ENCODE measurements around the gene FERMT3. TPM values are rescaled to one million over a fixed set of nuclear protein-coding genes. Genes with fewer than 3 reads are reported as not detected.

FERMT3 gene
- total RNA-seq, 5 donors from 2014 or later (not counting 1 experiment from before 2014, with no cell fraction given) = 115 to 184 (median 161) TPM

GRCh38 chr11:64259533-64260067 is 53.1 kb downstream of the FERMT3 start:
- Histone ChIP-seq H3K4me1 (ENCODE audit: control insufficient read depth in 1 of 2, extremely low read depth in 1 of 2, insufficient read depth in 2 of 2, low read length in 2 of 2) (peaks cover 0 to 7% of the 10 kb centered on the region in 2 experiments), H3K4me3 (ENCODE audit: control insufficient read depth in 1 of 2, extremely low read depth in 1 of 2, low read length in 1 of 2) (no peak overlapping the region), H3K27me3 (replicated peaks in 1 of 2; ENCODE audit: control insufficient read depth in 2 of 2, extremely low read depth in 1 of 2, insufficient read depth in 2 of 2, low read length in 1 of 2) (no peaks in the 10 kb centered on the region), H3K36me3 (ENCODE audit: control insufficient read depth in 2 of 2, extremely low read depth in 1 of 2, insufficient read depth in 1 of 2, low read length in 1 of 2) (peaks cover 6 to 7% of the 10 kb centered on the region in 2 donors), H3K27ac (ENCODE audit: low read length) (no peak overlapping the region), H3K9me3 (no peaks in the 10 kb centered on the region)
- H3K9me3 Mint-ChIP-seq = no peaks in the 10 kb centered on the region
- no peaks in the 10 kb centered on the region for H3K27me3 Mint-ChIP-seq
- DNase-seq (no peak), ATAC-seq (replicated peaks in 1 of 4) (no peak)
- H3K4me3 Mint-ChIP-seq = no peak overlapping the region
- CTCF ChIA-PET = interaction anchor here in 1 of 2 donors (0.5 kb wide), 1 partner anchor 62 kb away, joined by 3 read pairs; no protein-coding TSS in a partner anchor
- H3K4me1 Mint-ChIP-seq = peaks cover 0 to 9% (median 0%) of the 10 kb centered on the region in 3 donors
- H3K27ac Mint-ChIP-seq = no peak overlapping the region
- H3K36me3 Mint-ChIP-seq = peaks cover 14% of the 10 kb centered on the region
- POLR2A ChIA-PET = no interaction called here
- 66% methylated on average over 3 of the region's 4 CpGs for WGBS (ENCODE audit: insufficient coverage)

GRCh38 chr11:64260147-64260708 is 53.7 kb downstream of the FERMT3 start:
- Mint-ChIP-seq H3K27ac (no peak overlapping the region), H3K9me3 (no peaks in the 10 kb centered on the region), H3K27me3 (no peaks in the 10 kb centered on the region), H3K4me1 (peaks cover 0 to 9% (median 0%) of the 10 kb centered on the region in 3 donors), H3K4me3 (no peak overlapping the region), H3K36me3 (peaks cover 14% of the 10 kb centered on the region)
- WGBS (ENCODE audit: insufficient coverage) = 86% methylated on average over 4 of the region's 6 CpGs
- ATAC-seq (replicated peaks in 1 of 4) (no peak), DNase-seq (no peak)
- H3K36me3 ChIP-seq (ENCODE audit: control insufficient read depth in 2 of 2, extremely low read depth in 1 of 2, insufficient read depth in 1 of 2, low read length in 1 of 2) = peaks cover 6 to 7% of the 10 kb centered on the region in 2 donors
- H3K27ac ChIP-seq (ENCODE audit: low read length) = no peak overlapping the region
- CTCF ChIA-PET = no interaction called here
- H3K4me1 ChIP-seq (ENCODE audit: control insufficient read depth in 1 of 2, extremely low read depth in 1 of 2, insufficient read depth in 2 of 2, low read length in 2 of 2) = peaks cover 0 to 7% of the 10 kb centered on the region in 2 experiments
- H3K4me3 ChIP-seq (ENCODE audit: control insufficient read depth in 1 of 2, extremely low read depth in 1 of 2, low read length in 1 of 2) = no peak overlapping the region
- no peaks in the 10 kb centered on the region for H3K9me3 ChIP-seq
- H3K27me3 ChIP-seq (replicated peaks in 1 of 2; ENCODE audit: control insufficient read depth in 2 of 2, extremely low read depth in 1 of 2, insufficient read depth in 2 of 2, low read length in 1 of 2) = no peaks in the 10 kb centered on the region
- POLR2A ChIA-PET = no interaction called here

- ChIA-PET CTCF (no interaction called here), POLR2A (no interaction called here)
- WGBS (ENCODE audit: insufficient coverage) = 96% methylated on average over 13 of the region's 18 CpGs
- Histone ChIP-seq H3K9me3 (no peaks in the 10 kb centered on the region), H3K27me3 (replicated peaks in 1 of 2; ENCODE audit: control insufficient read depth in 2 of 2, extremely low read depth in 1 of 2, insufficient read depth in 2 of 2, low read length in 1 of 2) (no peaks in the 10 kb centered on the region), H3K27ac (ENCODE audit: low read length) (no peak overlapping the region), H3K4me3 (ENCODE audit: control insufficient read depth in 1 of 2, extremely low read depth in 1 of 2, low read length in 1 of 2) (no peak overlapping the region), H3K36me3 (ENCODE audit: control insufficient read depth in 2 of 2, extremely low read depth in 1 of 2, insufficient read depth in 1 of 2, low read length in 1 of 2) (peaks cover 2 to 6% of the 10 kb centered on the region in 2 donors), H3K4me1 (ENCODE audit: control insufficient read depth in 1 of 2, extremely low read depth in 1 of 2, insufficient read depth in 2 of 2, low read length in 2 of 2) (peaks cover 0 to 7% of the 10 kb centered on the region in 2 experiments)
- Mint-ChIP-seq H3K4me3 (no peak overlapping the region), H3K27me3 (no peaks in the 10 kb centered on the region), H3K36me3 (peaks cover 14% of the 10 kb centered on the region), H3K9me3 (no peaks in the 10 kb centered on the region), H3K4me1 (peaks cover 0 to 9% (median 0%) of the 10 kb centered on the region in 3 donors), H3K27ac (no peak overlapping the region)
- DNase-seq (no peak), ATAC-seq (replicated peaks in 1 of 4) (peak in 1 of 4 experiments; percentile 4)
Measured at GRCh38 chr11:64261556-64262080, 55.1 kb downstream of the FERMT3 start.

- Histone ChIP-seq H3K4me1 (ENCODE audit: control insufficient read depth in 1 of 2, extremely low read depth in 1 of 2, insufficient read depth in 2 of 2, low read length in 2 of 2) (peaks cover 0 to 7% of the 10 kb centered on the region in 2 experiments), H3K27ac (ENCODE audit: low read length) (no peak overlapping the region), H3K4me3 (ENCODE audit: control insufficient read depth in 1 of 2, extremely low read depth in 1 of 2, low read length in 1 of 2) (no peak overlapping the region), H3K36me3 (ENCODE audit: control insufficient read depth in 2 of 2, extremely low read depth in 1 of 2, insufficient read depth in 1 of 2, low read length in 1 of 2) (peaks cover 0 to 6% of the 10 kb centered on the region in 2 donors), H3K27me3 (replicated peaks in 1 of 2; ENCODE audit: control insufficient read depth in 2 of 2, extremely low read depth in 1 of 2, insufficient read depth in 2 of 2, low read length in 1 of 2) (no peaks in the 10 kb centered on the region), H3K9me3 (no peaks in the 10 kb centered on the region)
- peaks cover 14% of the 10 kb centered on the region for H3K36me3 Mint-ChIP-seq
- DNase-seq = no peak
- WGBS (ENCODE audit: insufficient coverage) = 92% methylated on average over 41 of the region's 42 CpGs
- ChIA-PET CTCF (no interaction called here), POLR2A (no interaction called here)
- no peak overlapping the region for H3K27ac Mint-ChIP-seq
- no peaks in the 10 kb centered on the region for H3K27me3 Mint-ChIP-seq
- H3K4me3 Mint-ChIP-seq = no peak overlapping the region
- peaks cover 0 to 9% (median 0%) of the 10 kb centered on the region in 3 donors for H3K4me1 Mint-ChIP-seq
- no peaks in the 10 kb centered on the region for H3K9me3 Mint-ChIP-seq
- ATAC-seq (replicated peaks in 1 of 4) = no peak
Measured at GRCh38 chr11:64262271-64263002, 55.9 kb downstream of the FERMT3 start.

- Mint-ChIP-seq H3K27ac (no peak overlapping the region), H3K36me3 (peaks cover 11% of the 10 kb centered on the region), H3K27me3 (no peaks in the 10 kb centered on the region), H3K9me3 (no peaks in the 10 kb centered on the region), H3K4me3 (no peak overlapping the region), H3K4me1 (peaks cover 5 to 14% (median 7%) of the 10 kb centered on the region in 3 donors)
- Histone ChIP-seq H3K27ac (ENCODE audit: low read length) (no peak overlapping the region), H3K9me3 (no peaks in the 10 kb centered on the region), H3K27me3 (replicated peaks in 1 of 2; ENCODE audit: control insufficient read depth in 2 of 2, extremely low read depth in 1 of 2, insufficient read depth in 2 of 2, low read length in 1 of 2) (no peaks in the 10 kb centered on the region), H3K4me1 (ENCODE audit: control insufficient read depth in 1 of 2, extremely low read depth in 1 of 2, insufficient read depth in 2 of 2, low read length in 2 of 2) (peaks cover 0 to 15% of the 10 kb centered on the region in 2 experiments), H3K4me3 (ENCODE audit: control insufficient read depth in 1 of 2, extremely low read depth in 1 of 2, low read length in 1 of 2) (no peak overlapping the region), H3K36me3 (ENCODE audit: control insufficient read depth in 2 of 2, extremely low read depth in 1 of 2, insufficient read depth in 1 of 2, low read length in 1 of 2) (peaks cover 0 to 6% of the 10 kb centered on the region in 2 donors)
- POLR2A ChIA-PET = interaction anchor here in 1 of 2 donors (0.5 kb wide), 1 partner anchor 18 kb away, joined by 11 read pairs; no protein-coding TSS in a partner anchor
- DNase-seq (no peak), ATAC-seq (replicated peaks in 1 of 4) (no peak)
- CTCF ChIA-PET = no interaction called here
- WGBS (ENCODE audit: insufficient coverage) = 88% methylated on average over 24 of the region's 29 CpGs
Measured at GRCh38 chr11:64263021-64263946, 56.8 kb downstream of the FERMT3 start.

- no peak for ATAC-seq (replicated peaks in 1 of 4)
- no peaks in the 10 kb centered on the region for H3K9me3 ChIP-seq
- no peak for DNase-seq
- H3K36me3 ChIP-seq (ENCODE audit: control insufficient read depth in 2 of 2, extremely low read depth in 1 of 2, insufficient read depth in 1 of 2, low read length in 1 of 2) = peaks cover 0 to 1% of the 10 kb centered on the region in 2 donors
- Mint-ChIP-seq H3K4me3 (no peak overlapping the region), H3K27ac (no peak overlapping the region), H3K9me3 (no peaks in the 10 kb centered on the region), H3K36me3 (peaks cover 11% of the 10 kb centered on the region), H3K4me1 (peaks cover 12 to 20% (median 14%) of the 10 kb centered on the region in 3 donors), H3K27me3 (no peaks in the 10 kb centered on the region)
- H3K27me3 ChIP-seq (replicated peaks in 1 of 2; ENCODE audit: control insufficient read depth in 2 of 2, extremely low read depth in 1 of 2, insufficient read depth in 2 of 2, low read length in 1 of 2) = no peaks in the 10 kb centered on the region
- ChIA-PET POLR2A (interaction anchor here in 1 of 2 donors (0.5 kb wide), 1 partner anchor 19 kb away, joined by 11 read pairs; no protein-coding TSS in a partner anchor), CTCF (no interaction called here)
- WGBS (ENCODE audit: insufficient coverage) = 100% methylated on average over 6 of the region's 8 CpGs
- H3K27ac ChIP-seq (ENCODE audit: low read length) = no peak overlapping the region
- H3K4me3 ChIP-seq (ENCODE audit: control insufficient read depth in 1 of 2, extremely low read depth in 1 of 2, low read length in 1 of 2) = no peak overlapping the region
- peaks cover 4 to 22% of the 10 kb centered on the region in 2 experiments for H3K4me1 ChIP-seq (ENCODE audit: control insufficient read depth in 1 of 2, extremely low read depth in 1 of 2, insufficient read depth in 2 of 2, low read length in 2 of 2)
Measured at GRCh38 chr11:64263947-64264317, 57.4 kb downstream of the FERMT3 start.

All from T-cell (primary cell).